SU-DHL-6 (cell line): Measurements from ENCODE around the gene CLEC18A.

Experiments used
- H2AFZ ChIP-seq: fragments of 200-600 bp; sonication (generic); 2 replicates; pipeline ENCODE4 v1.6.1; 2014; ENCODE audit warnings: low read depth, mild to moderate bottlenecking, moderate library complexity, mixed read lengths, antibody characterized with exemption, low read length; ENCODE audit not compliant: severe bottlenecking
- H3F3A ChIP-seq: fragments of 200-600 bp; shearing (Covaris generic); 2 replicates; pipeline ENCODE4 v1.6.0; 2016; ENCODE audit warnings: antibody characterized with exemption, mild to moderate bottlenecking; ENCODE audit not compliant: insufficient read depth
- H3K27ac ChIP-seq: fragments of 200-600 bp; sonication (generic); 2 replicates; pipeline ENCODE4 v1.5.1; 2016; ENCODE audit warnings: low read depth, mild to moderate bottlenecking, low read length, moderate library complexity, mixed read lengths
- H3K27me3 ChIP-seq: fragments of 200-600 bp; sonication (generic), shearing (Covaris generic); 2 replicates; pipeline ENCODE4 v1.6.0; 2014; ENCODE audit warnings: mild to moderate bottlenecking, low read length
- H3K36me3 ChIP-seq: fragments of 200-600 bp; sonication (generic); 2 replicates; pipeline ENCODE4 v1.6.1; 2014; ENCODE audit warnings: mild to moderate bottlenecking, low read length, mixed read lengths
- H3K4me2 ChIP-seq: fragments of 300-600, 200-600 bp; shearing (Covaris generic), sonication (generic); 2 replicates; pipeline ENCODE4 v1.6.0; 2014; ENCODE audit warnings: low read length, low read depth, mild to moderate bottlenecking; ENCODE audit not compliant: poor library complexity, severe bottlenecking
- H3K4me3 ChIP-seq: fragments of 200-600 bp; sonication (generic); 2 replicates; pipeline ENCODE4 v1.5.1; 2014; ENCODE audit warnings: antibody characterized with exemption, low read length, mild to moderate bottlenecking, mixed read lengths; ENCODE audit not compliant: insufficient read depth, poor library complexity, severe bottlenecking
- H3K79me2 ChIP-seq: fragments of 200-600 bp; sonication (generic); 2 replicates; pipeline ENCODE4 v1.6.1; 2014; ENCODE audit warnings: mild to moderate bottlenecking, low read length, moderate library complexity; ENCODE audit not compliant: insufficient read depth
- H3K9ac ChIP-seq: fragments of 200-600 bp; sonication (generic); 2 replicates; pipeline ENCODE4 v1.7.0; 2014; ENCODE audit warnings: mild to moderate bottlenecking, low read length
- H3K9me2 ChIP-seq: fragments of 200-600 bp; sonication (generic); replicated peaks from 2 replicates; pipeline ENCODE4 v1.6.1; 2014; ENCODE audit warnings: low read length; ENCODE audit not compliant: insufficient read depth
- H3K9me3 ChIP-seq: fragments of 200-600 bp; sonication (generic); 2 replicates; pipeline ENCODE4 v1.6.1; 2014; ENCODE audit warnings: low read length, mixed read lengths; ENCODE audit not compliant: insufficient read depth
- H4K20me1 ChIP-seq: fragments of 200-600 bp; sonication (generic); 2 replicates; pipeline ENCODE4 v1.6.1; 2014; ENCODE audit warnings: low read depth, mild to moderate bottlenecking, antibody characterized with exemption, low read length, moderate library complexity, mixed read lengths
- EZH2phosphoT487 ChIP-seq: fragments of 200-600 bp; sonication (generic), shearing (Covaris generic); conservative IDR thresholded peaks from 2 replicates; pipeline ENCODE4 v1.6.1; 2018; ENCODE audit warnings: mild to moderate bottlenecking, antibody characterized with exemption, low read length, moderate library complexity, mixed read lengths
- TF ChIP-seq, protein P1 (sequence below): fragments of 200-600 bp; sonication (generic); IDR thresholded peaks from one replicate; pipeline ENCODE4 v1.5.1; 2017; ENCODE audit warnings: antibody characterized with exemption, mild to moderate bottlenecking, low read length, moderate library complexity; ENCODE audit not compliant: insufficient read depth, poor library complexity, severe bottlenecking

Gene CLEC18A

DNA sequence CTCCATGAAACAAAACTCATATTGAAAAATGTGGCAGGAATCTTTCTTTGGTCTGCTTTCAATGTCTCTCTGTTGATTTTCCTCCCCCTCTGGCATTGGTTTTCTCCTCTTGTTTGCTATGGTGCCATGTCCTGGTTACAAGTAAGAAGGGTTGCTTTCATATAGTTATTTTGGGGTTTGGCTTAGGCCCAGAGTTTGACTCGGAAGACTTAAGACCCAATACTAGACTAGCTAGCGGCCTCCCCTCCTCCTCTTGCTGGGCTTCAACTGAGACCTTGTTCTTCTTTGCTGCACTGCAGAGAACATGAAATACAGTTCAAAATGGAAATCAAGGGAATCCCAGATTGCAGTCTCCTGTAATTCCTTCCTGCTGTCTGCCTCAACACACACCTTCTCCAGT, 30.0 kb upstream of the CLEC18A start:
- no peaks in the 10 kb centered on the region for H3K36me3 ChIP-seq
- no peak overlapping the region for H3K27ac ChIP-seq
- no peaks in the 10 kb centered on the region for H3K9me3 ChIP-seq
- H3K4me2 ChIP-seq = no peak overlapping the region
- no peaks in the 10 kb centered on the region for H4K20me1 ChIP-seq
- no peaks in the 10 kb centered on the region for H3K27me3 ChIP-seq
- H3K9ac ChIP-seq = no peak overlapping the region
- H3F3A ChIP-seq = no peaks in the 10 kb centered on the region
- no peaks in the 10 kb centered on the region for H3K79me2 ChIP-seq
- H3K9me2 ChIP-seq = no peaks in the 10 kb centered on the region
- no peak overlapping the region for H3K4me3 ChIP-seq
- TF ChIP-seq, protein P1, sequence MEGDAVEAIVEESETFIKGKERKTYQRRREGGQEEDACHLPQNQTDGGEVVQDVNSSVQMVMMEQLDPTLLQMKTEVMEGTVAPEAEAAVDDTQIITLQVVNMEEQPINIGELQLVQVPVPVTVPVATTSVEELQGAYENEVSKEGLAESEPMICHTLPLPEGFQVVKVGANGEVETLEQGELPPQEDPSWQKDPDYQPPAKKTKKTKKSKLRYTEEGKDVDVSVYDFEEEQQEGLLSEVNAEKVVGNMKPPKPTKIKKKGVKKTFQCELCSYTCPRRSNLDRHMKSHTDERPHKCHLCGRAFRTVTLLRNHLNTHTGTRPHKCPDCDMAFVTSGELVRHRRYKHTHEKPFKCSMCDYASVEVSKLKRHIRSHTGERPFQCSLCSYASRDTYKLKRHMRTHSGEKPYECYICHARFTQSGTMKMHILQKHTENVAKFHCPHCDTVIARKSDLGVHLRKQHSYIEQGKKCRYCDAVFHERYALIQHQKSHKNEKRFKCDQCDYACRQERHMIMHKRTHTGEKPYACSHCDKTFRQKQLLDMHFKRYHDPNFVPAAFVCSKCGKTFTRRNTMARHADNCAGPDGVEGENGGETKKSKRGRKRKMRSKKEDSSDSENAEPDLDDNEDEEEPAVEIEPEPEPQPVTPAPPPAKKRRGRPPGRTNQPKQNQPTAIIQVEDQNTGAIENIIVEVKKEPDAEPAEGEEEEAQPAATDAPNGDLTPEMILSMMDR = no peak
- TF ChIP-seq EZH2phosphoT487 = no peak
- H2AFZ ChIP-seq = no peak overlapping the region

DNA sequence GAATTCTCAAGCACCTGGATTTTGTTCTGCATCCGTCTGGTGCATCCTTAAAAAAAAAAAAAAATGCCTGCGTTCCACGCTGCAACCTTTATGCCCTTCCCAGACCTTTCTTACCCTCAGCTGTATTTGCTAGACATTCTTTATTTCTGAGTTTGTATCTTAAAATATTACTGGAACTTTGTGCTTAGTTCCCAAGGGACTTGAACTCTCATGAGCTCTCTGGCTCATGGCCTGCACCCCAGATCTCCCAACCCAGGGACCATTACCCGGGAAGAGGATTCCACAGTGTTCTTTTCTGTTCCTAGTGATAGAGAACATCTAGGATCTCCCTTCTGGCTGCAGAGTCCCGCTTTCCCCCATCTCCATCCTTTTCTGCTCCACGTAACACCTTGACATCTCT, 28.9 kb upstream of the CLEC18A start:
- no peak overlapping the region for H3K4me3 ChIP-seq
- no peak overlapping the region for H3K4me2 ChIP-seq
- no peaks in the 10 kb centered on the region for H3K36me3 ChIP-seq
- H3K79me2 ChIP-seq = no peaks in the 10 kb centered on the region
- no peaks in the 10 kb centered on the region for H3K9me2 ChIP-seq
- no peak overlapping the region for H2AFZ ChIP-seq
- no peak overlapping the region for H3K9ac ChIP-seq
- TF ChIP-seq EZH2phosphoT487 = no peak
- TF ChIP-seq, protein P1 = no peak
- no peaks in the 10 kb centered on the region for H3K27me3 ChIP-seq
- no peaks in the 10 kb centered on the region for H3K9me3 ChIP-seq
- no peaks in the 10 kb centered on the region for H4K20me1 ChIP-seq
- H3F3A ChIP-seq = no peaks in the 10 kb centered on the region
- no peak overlapping the region for H3K27ac ChIP-seq

DNA sequence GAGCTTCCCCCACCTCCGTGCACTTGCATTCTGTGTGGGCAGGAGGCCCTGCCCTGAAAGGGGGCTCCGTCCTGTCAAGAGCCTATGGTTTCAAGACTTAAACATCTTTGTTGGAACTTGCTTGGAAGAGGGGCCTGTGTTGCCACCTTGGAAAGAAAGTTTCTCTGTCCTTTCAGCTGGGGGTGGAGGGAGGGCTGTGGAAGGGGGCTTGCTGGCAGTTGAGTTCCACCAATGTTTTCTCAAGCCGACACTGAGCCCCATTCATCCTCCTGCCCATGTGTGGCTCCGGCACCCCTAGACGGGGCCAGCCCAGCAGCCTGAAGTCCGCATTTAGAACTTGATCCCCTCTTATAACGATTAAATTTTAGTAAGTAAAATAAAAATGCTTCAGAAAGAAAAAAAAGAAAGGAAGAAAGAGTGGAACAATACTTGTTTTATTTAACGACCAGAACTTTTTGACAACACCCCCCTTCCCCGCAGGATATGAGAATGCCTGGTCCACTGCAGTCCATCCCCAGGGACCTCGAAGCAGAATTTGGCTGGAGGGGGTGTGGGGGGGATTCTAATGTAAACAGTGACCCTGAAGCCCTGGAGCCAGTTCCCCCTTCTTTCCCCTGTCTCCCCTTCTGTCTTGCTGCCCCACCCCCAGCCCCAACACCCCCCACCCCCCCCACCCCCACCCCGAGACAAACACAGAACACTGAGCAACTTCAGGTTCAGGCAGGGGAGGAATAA, 26.9 kb upstream of the CLEC18A start:
- no peak overlapping the region for H3K4me3 ChIP-seq
- no peak overlapping the region for H3K27ac ChIP-seq
- no peak for TF ChIP-seq EZH2phosphoT487
- TF ChIP-seq, protein P1 = no peak
- H3F3A ChIP-seq = no peaks in the 10 kb centered on the region
- no peak overlapping the region for H2AFZ ChIP-seq
- no peak overlapping the region for H3K9ac ChIP-seq
- no peaks in the 10 kb centered on the region for H4K20me1 ChIP-seq
- no peaks in the 10 kb centered on the region for H3K36me3 ChIP-seq
- H3K9me2 ChIP-seq = no peaks in the 10 kb centered on the region
- no peaks in the 10 kb centered on the region for H3K79me2 ChIP-seq
- no peaks in the 10 kb centered on the region for H3K9me3 ChIP-seq
- no peak overlapping the region for H3K4me2 ChIP-seq
- no peaks in the 10 kb centered on the region for H3K27me3 ChIP-seq
